HG03565 (cell line): ENCODE measurements around the gene SAMMSON.
A peak's percentile ranks its signal among the peaks of the same experiment; 100 is the strongest.

Experiments
- ATAC-seq: cut with Tn5 transposase; IDR thresholded peaks from one replicate; pipeline ENCODE4 v1.9.1; 2021; ENCODE audit warnings: mild to moderate bottlenecking, moderate library complexity; ENCODE audit not compliant: unreplicated experiment

The SAMMSON gene

DNA sequence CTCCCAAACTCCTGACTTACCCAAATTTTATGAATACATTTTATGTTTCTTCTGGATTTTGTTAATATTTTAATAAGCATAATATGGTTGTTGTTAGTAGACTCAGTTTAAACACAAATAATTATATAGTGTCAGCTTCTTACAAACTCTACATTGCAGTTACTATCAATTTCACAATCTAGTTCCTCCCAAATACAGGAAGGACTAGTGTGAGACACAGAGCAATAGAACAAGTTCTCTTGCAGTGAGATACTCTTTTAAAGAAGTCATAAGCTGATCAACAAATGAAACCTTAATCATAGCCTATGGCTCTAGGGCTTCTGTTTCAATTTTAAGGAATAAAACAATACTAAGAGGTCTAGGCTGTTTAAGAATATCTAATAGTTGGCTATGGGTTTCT, 86.1 kb downstream of the SAMMSON start:
- no peak for ATAC-seq

GRCh38 chr3:70086336-70086735, 86.8 kb downstream of the SAMMSON start:
- ATAC-seq: no peak

DNA sequence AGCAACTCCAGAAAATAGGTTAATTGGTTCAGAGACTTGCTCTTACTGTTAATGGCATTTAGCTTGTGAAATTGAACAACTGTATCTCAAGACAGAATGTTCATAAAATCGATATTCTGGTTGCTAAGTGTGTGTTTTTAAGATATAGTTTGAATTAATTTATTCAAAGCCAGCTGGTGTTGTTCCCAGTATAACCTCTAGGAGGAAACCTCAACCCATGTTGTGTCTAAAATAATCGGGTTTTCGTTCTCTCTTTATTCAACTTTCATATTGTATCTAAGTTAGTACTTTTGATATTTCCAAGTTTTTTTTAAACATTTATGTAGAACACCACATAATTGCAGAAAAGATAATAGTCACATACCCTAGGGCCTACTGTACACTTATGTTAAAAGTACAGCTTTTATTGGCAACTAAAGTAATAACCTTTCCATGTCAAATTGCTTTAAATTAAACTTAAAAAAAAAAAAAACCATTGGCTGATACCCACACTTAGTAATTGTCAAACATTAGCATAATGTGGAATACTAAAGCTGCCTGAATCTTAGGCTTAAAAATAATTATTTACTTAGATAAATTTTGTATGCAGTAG, 90.9 kb downstream of the SAMMSON start:
- peak; percentile 62 for ATAC-seq

GRCh38 chr3:70094197-70094596, 94.7 kb downstream of the SAMMSON start:
- no peak for ATAC-seq

DNA sequence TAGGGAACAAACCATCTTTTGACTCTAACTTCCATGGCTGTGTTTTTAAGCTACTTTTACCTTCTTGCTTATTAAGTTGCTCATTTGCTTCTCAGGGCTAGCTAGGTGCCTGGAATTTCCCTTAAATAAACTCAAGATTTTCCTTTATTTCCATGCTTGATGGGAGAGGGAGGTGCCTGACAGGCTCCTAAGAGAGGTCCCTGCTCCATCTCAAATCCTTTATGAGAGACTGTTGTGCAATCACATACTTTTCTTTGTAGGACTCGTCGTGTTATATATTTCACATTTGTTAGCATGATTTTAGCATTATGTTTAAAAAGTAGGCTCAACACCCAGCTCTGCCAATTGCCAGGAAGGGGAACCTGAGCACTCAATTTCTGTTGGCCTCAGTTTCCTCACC, 95.7 kb downstream of the SAMMSON start:
- ATAC-seq: no peak

DNA sequence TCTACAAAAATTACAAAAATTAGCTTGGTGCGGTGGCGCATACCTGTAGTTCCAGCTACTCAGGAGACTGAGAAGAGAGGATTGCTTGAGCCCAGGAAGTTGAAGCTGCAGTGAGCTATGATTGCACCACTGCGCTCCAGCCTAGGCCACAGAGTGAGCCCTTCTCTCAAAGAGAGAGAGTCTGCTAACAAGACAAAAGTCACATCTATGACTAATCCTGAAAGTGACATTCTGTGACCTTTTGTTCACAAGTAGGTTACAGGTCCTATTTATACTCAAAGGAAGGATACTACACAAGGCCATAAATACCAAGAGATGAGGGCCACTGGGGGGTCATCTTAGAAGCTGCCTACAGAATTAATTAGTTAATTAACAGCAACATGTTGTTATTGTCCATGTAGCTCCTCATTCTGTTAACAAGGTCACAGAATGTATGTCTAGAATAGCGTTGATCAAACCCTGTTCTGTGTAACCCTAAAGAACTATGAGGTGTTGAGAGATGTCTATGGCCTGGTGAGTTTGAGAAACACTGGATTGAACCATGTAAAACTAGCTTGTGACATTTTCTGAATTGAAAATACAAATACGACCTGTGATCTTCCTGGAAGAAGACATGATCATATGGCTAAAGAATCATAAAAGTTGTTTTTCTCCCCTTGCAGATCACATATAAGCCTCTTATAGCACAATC, 97.0 kb downstream of the SAMMSON start:
- ATAC-seq: peak; percentile 100

DNA sequence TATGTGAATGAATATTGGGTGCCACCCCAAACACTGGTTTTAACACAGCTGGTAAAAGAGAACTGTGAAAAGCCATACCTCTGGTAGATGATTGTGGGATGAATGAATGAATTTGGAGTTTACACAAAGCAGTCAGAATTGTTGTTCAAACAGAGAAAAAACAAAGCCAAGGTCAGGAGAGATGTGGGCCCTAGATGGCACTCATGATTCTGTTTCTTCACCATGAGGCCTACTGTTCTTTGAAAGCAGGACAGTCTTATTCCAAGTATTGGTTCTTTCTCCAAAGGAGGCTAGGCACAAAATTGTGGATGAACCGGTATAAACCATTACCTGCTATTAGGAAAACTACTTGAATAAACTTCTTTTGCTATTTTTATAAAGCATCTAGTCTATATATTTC, 97.6 kb downstream of the SAMMSON start:
- no peak for ATAC-seq

GRCh38 chr3:70108072-70108471, 108.5 kb downstream of the SAMMSON start:
- no peak for ATAC-seq

- no peak for ATAC-seq
Observed at GRCh38 chr3:70108546-70108945, 109.0 kb downstream of the SAMMSON start.

GRCh38 chr3:70110066-70110465, 110.5 kb downstream of the SAMMSON start:
- no peak for ATAC-seq

- no peak for ATAC-seq
Observed at GRCh38 chr3:70111411-70111810, 111.9 kb downstream of the SAMMSON start.

DNA sequence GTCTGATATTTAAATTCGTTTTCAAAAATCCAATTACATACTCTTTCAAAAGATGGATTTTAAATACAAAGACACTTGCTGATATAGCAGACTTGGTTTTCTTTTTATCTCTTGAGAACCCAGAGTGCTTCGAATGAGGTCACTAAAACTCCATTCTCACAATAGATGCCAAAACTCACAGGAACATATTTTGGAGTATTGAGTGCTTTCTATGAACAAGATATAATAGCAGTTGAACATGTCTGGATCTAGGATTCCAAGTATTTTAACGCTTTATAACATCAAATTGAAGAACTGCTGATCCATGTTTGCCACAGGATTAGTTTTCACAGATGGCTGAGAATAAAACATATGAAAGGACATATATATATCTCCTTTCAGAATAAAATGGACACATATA, 113.2 kb downstream of the SAMMSON start:
- ATAC-seq: no peak

DNA sequence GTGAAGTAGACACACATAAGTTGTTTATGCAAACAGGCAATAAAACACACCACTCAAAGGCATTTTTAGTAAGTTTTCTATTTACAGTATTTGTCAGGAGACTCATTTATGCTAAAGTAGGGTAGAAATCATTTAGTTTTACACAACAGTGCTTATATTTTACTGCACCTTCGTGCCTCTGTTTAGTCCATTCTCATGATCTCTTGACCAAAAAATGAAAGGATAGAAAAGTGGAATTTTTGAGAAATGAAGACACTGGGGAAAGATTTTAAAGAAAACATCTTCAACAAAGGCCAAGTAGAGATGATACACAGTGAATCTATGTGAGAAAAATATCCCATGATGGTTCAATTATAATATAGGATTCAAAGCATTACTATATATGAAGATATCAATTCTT, 114.9 kb downstream of the SAMMSON start:
- ATAC-seq: no peak

GRCh38 chr3:70119879-70120278, 120.3 kb downstream of the SAMMSON start:
- no peak for ATAC-seq
